GM18526 (cell line): ENCODE results near the gene AXDND1.

Experiments used
- POLR2A ChIP-seq: IDR thresholded peaks from 3 replicates; pipeline ENCODE4 v1.6.1; 2011; ENCODE audit not compliant: insufficient read length; ENCODE audit errors: extremely low read depth

Gene AXDND1

GRCh38 chr1:179445593-179445992 lies 79.8 kb downstream of the AXDND1 start:
- no peak for TF ChIP-seq POLR2A

DNA sequence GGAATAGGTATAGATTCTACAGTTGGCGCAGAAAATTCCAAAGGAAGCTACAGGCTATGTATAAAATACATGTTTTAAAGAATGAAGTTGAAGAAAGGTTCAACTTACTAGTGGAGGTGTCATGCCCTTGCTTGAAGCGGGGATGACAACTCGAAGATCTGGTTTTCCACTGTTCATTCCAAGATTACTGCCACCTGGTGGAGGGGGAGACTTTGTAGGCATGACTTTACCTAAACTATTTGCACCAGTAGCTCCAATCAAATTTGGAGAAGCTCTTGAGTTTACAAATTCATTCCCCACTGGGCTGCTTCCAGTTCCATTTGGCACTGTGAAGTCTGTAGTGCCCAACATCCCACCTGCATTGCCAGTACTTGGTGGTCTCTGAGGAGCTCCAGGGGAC lies 81.7 kb downstream of the AXDND1 start:
- TF ChIP-seq POLR2A, result no peak

- no peak for TF ChIP-seq POLR2A
Measured at GRCh38 chr1:179448437-179449149, 82.8 kb downstream of the AXDND1 start.

DNA sequence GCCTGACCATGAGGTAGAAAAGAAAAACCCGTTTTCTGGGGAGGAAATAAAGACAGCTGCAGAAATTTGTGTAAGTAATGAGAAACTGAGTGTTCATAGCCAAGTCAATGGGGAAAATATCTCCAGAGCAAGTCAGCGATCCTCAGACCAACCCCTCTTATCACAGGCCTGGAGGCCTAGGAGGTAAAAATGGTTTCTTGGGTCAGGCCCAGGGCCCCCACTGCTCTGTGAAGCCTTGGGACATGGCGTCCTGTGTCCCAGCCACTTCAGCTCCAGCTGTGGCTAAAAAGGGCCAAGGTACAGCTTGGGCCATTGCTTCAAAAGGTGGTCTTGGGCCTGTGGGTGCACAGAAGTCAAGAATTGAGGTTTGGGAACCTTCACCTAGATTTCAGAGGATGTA lies 108.9 kb downstream of the AXDND1 start:
- TF ChIP-seq POLR2A, result no peak

GRCh38 chr1:179476484-179476883 lies 110.7 kb downstream of the AXDND1 start:
- TF ChIP-seq POLR2A, result no peak

DNA sequence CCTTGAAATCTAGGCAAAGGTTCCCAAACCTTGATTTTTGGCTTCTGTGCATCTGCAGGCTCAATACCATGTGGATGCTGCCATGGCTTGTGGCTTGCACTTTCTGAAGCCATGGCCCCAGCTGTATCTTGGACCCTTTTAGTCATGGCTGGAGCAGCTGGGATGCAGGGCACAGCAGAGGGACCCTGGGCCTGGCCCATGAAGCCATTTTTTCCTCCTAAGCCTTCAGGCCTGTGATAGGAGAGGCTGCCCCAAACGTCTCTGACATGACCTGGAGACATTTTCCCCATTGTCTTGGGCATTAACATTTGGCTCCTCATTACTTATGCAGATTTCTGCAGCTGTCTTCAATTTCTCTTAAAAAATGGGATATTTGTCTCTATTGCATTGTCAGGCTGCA lies 112.6 kb downstream of the AXDND1 start:
- no peak for TF ChIP-seq POLR2A

DNA sequence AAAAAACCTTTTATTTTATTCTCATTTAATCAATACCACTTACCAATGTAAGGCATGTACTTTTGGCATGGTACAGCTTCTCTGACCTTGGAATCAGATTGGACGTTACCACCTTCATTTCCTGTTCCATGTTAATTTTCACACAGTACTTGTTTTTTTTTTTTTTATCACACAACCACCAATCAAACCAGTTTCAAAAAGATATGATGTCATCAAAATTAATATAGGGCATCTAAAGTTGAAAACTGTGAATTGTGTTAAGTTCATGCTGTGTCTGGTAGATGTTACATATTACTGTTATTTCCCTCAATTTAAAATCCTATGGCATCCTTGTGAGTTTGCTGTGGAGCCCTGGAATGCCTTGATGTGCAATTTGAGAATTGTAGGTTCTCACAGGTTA lies 124.8 kb downstream of the AXDND1 start:
- TF ChIP-seq POLR2A, result no peak

DNA sequence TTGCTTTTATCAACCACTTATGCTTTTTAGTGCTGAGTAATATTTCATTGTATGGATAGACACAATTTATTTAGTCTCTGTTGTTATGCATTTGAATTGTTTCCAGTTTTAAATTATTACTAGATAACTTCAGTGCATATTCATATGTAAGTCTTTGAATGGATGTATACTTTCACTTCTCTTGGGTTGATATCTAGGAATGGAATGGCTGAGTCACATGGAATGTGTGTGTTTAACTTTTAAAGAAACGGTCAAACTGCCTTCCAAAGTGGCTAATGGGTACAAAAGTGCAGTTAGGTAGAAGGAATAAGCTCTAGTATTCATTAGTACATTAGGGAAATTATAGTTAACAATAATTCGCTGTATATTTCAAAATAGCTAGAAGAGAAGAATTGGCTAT lies 127.6 kb downstream of the AXDND1 start:
- no peak for TF ChIP-seq POLR2A

GRCh38 chr1:179506199-179506598 lies 140.4 kb downstream of the AXDND1 start:
- no peak for TF ChIP-seq POLR2A

DNA sequence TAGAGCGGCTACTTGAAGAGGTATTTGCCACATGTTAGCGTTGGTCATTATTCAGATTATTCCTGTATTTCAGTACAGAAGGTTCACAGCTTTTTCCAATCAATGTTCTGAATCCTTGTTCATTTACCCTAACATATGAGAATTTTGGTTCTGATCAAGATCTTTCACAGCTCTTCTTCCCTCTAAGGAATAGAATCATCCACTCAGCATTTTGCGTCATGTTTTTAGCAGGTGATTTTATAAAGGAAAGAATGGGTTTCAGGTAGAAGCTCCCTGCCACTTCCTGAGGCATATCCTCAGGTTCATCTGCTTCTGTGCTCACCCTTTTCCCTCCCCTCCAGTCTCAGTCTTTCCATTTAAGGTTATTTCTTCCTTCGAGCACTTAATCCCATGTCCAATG lies 143.6 kb downstream of the AXDND1 start:
- no peak for TF ChIP-seq POLR2A

GRCh38 chr1:179510038-179510437 lies 144.3 kb downstream of the AXDND1 start:
- TF ChIP-seq POLR2A, result no peak

DNA sequence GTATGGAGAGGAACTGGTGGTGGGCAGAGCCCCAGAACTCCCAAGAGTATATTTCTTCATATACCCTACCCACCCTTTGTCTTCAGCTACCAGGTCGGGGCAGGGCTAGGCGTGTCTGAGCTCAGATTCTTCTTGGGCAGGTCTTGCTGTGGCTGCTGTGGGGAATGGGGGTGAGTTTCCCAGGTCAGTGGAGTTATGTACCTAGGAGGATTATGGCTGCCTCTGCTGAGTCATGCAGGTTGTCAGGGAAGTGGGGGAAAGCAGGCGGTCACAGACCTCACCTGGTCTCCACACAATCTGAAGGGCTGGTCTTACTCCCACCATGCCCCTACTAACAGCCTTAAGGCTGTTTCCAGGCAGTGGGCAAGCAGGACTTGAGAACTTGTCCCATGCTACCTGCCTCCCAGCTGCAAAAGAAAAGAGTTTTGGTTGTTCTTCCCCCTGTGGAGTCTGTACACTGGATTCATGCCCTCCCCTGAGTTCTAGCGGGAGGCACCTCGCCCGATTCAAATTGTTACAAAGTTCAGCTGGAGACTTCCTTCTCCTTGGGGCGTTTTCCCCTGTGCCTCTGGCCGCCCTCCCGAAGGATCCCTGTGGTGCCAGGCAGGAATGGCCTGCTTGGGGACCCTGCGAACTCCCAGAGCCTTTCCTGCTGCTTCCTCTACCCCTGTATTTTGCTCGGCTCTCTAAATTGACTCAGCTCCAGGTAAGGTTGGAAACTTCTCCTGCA lies 151.4 kb downstream of the AXDND1 start:
- no peak for TF ChIP-seq POLR2A

DNA sequence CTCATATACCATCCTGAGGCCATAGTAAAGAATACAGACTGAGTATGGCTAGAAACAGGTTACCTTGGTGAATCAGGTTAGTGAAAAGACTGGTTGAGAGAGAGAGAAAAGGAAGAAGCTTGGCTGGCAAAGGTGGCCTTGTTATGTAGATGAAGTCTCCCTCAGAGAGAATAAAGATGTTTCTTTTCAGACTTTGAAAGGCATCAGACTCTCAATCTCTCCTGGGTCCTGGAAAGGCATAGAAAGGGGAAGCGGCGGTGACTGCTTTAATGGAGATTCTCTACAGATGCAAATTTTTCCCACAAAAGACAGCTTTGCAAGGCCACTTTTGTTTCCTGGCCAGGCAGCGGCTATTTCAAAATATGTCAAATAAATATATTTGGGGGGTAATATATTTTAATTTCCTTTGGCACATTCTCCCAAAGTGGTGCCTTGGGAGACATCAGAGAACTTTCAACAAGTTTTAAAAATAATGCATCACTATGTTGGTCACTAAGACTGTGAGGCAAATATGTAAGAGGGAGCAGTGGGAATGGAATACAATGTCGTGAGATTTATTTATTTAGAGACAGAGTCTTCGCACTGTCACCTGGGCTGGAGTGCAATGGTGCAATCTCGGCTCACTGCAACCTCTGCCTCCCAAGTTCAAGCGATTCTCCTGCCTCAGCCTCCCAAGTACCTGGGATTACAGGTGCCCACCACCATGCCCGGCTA lies 163.9 kb downstream of the AXDND1 start:
- TF ChIP-seq POLR2A, result no peak

GRCh38 chr1:179530352-179530751 lies 164.6 kb downstream of the AXDND1 start:
- no peak for TF ChIP-seq POLR2A

- TF ChIP-seq POLR2A, result no peak
Measured at GRCh38 chr1:179541774-179542173, 176.0 kb downstream of the AXDND1 start.

DNA sequence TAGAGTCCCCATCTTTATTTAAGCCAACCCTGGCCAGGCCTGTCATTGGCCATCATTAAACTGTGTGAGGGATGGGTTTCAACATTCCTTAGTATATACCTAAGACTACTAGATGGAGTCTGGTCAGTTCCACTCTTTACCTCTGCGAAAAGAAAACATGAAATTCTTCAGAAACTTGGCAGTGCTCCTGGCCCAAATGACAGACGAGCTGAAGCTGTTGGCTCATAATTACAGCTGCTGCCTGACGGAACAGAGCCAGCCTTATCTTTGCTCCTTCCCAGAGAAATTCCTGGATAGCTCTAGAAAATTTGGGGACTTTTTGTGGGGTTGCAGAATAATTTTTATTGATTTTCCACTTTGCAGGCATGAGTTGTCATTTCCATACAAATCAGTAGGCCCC lies 179.6 kb downstream of the AXDND1 start:
- TF ChIP-seq POLR2A, result no peak
